GM21447 (cell line): Measurements from ENCODE around the gene RTBDN.

Experiments
- ATAC-seq: cut with Tn5 transposase; IDR thresholded peaks from one replicate; pipeline ENCODE4 v1.9.1; 2021; ENCODE audit not compliant: unreplicated experiment

RTBDN gene

GRCh38 chr19:12783291-12783848 is 51.0 kb downstream of the RTBDN start:
- ATAC-seq: no peak

- ATAC-seq: no peak
Observed at GRCh38 chr19:12782424-12783290, 51.7 kb downstream of the RTBDN start.

GRCh38 chr19:12782174-12782423 is 52.3 kb downstream of the RTBDN start:
- no peak for ATAC-seq

DNA sequence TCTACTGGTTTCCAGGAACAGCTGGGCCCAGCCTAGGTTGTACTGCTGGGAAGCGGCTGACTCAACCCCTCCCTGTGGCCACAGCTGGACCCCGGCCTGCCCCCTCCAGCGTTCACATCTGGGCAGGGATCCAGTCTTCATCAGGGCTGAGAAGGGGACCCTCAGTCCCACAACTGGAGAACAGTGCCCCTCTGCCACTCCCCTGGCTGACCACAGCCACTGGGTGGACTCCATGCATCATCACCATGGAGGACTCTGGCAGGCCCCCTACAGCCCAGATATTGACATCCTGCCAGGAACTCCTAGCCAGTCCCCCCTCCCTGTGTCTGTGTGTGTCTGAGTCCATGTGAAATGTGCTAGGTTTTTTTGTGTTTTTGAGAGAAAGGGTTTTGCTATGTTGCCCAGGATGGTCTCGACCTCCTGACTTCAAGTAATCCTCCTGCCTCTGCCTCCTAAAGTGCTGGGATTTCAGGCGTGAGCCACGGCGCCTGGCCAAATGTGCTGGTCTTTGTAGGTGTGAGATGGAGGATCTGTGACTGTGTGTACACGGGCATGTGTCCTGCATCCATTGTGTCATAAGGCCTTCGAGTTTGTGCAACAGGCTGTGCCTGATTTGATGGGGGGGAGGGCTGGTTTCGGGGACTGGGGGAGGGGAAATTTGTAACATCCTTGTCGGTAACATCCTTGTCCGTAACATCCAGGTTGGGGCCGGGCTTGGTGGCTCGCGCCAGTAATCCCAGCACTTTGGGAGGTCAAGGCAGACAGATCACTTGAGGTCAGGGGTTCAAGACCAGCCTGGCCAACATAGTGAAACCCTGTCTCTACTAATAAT is 55.0 kb downstream of the RTBDN start:
- no peak for ATAC-seq

DNA sequence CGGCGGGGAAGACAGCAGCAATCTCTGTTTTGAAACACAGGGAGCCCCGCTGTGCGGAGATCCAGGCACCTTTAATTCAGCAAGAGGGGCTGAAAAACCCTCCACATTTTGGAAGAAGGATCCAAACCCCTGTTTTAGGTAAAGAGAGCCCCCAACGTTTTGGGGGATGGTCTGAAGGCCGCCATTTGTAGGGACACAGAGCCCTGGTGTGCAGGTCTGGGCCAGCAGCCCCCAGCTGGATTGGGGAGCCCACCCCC is 55.5 kb downstream of the RTBDN start:
- no peak for ATAC-seq

- ATAC-seq: no peak
Observed at GRCh38 chr19:12778017-12778904, 56.1 kb downstream of the RTBDN start.

- ATAC-seq: no peak
Observed at GRCh38 chr19:12777217-12778016, 57.0 kb downstream of the RTBDN start.
